Fibroblast of the aortic adventitia (primary cell): ENCODE results near the gene RIPK1. TPM values are rescaled to one million over a fixed set of nuclear protein-coding genes. Genes with fewer than 3 reads are reported as not detected.
A peak's percentile ranks its signal among the peaks of the same experiment; 100 is the strongest.
"Not testable (repeated sequence)": the region's sequence is repeated elsewhere in the genome, so short reads cannot be mapped to it uniquely, and the experiment has no call there.

Source experiments
- DNase-seq: peaks from one replicate; pipeline ENCODE4 v3.0.0-alpha.2; 2010; ENCODE audit warnings: low read depth
- H3K4me3 ChIP-seq: 2 replicates; pipeline ENCODE4 v1.5.1; 2011; ENCODE audit warnings: low read depth, mild to moderate bottlenecking, control low read depth, low read length, moderate library complexity
- CTCF ChIP-seq: IDR thresholded peaks from 2 replicates; pipeline ENCODE4 v1.5.1; 2011; ENCODE audit warnings: mild to moderate bottlenecking, low read length, control low read depth, inconsistent platforms; ENCODE audit not compliant: insufficient read depth
- total RNA-seq: library from RNA; depleted of rRNA; stranded (reverse); fragments of >200 nt; gene quantifications from 2 replicates; pipeline ENCODE4 v1.2.3, GENCODE V29; 2012; ENCODE audit warnings: low replicate concordance

RIPK1 gene
- total RNA-seq, 1 donor = 20.0 TPM

GRCh38 chr6:3058957-3059356 lies 9.3 kb upstream of the RIPK1 start:
- H3K4me3 ChIP-seq = no peak overlapping the region
- no peak for TF ChIP-seq CTCF
- no peak for DNase-seq

GRCh38 chr6:3060092-3060491 lies 8.2 kb upstream of the RIPK1 start:
- not testable (repeated sequence) for H3K4me3 ChIP-seq, DNase-seq

- peak; percentile 73 for DNase-seq
- peak; percentile 27 for TF ChIP-seq CTCF
- H3K4me3 ChIP-seq = no peak overlapping the region
These were observed 6.8 kb upstream of the RIPK1 start for GRCh38 chr6:3061501-3061941.

GRCh38 chr6:3063340-3063732 lies 5.0 kb upstream of the RIPK1 start:
- not testable (repeated sequence) for DNase-seq
- peak overlapping the region; percentile 50 for H3K4me3 ChIP-seq

- DNase-seq = peak; percentile 93
- peak; percentile 2 for TF ChIP-seq CTCF
- peak overlapping the region; percentile 83 for H3K4me3 ChIP-seq
These were observed 4.3 kb upstream of the RIPK1 start for GRCh38 chr6:3063733-3064700.

GRCh38 chr6:3071568-3071967 lies 3.3 kb downstream of the RIPK1 start:
- no peak for TF ChIP-seq CTCF
- DNase-seq = no peak
- H3K4me3 ChIP-seq = no peak overlapping the region

- no peak for TF ChIP-seq CTCF
- H3K4me3 ChIP-seq = no peak overlapping the region
- DNase-seq = no peak
These were observed 4.5 kb downstream of the RIPK1 start for GRCh38 chr6:3072798-3073197.

GRCh38 chr6:3073382-3073781 lies 5.1 kb downstream of the RIPK1 start:
- no peak overlapping the region for H3K4me3 ChIP-seq
- TF ChIP-seq CTCF = no peak
- no peak for DNase-seq
